22Rv1 (cell line): ENCODE results near the gene KLHL42.

ENCODE experiments used
- CTCF ChIP-seq: fragments of 450-650 bp; IDR thresholded peaks from 2 replicates; pipeline ENCODE4 v1.5.1; 2017; ENCODE audit warnings: mild to moderate bottlenecking
- ZFX ChIP-seq: fragments of 450-650 bp; IDR thresholded peaks from 2 replicates; pipeline ENCODE4 v1.6.1; 2017; ENCODE audit warnings: antibody characterized with exemption, borderline replicate concordance

DNA sequence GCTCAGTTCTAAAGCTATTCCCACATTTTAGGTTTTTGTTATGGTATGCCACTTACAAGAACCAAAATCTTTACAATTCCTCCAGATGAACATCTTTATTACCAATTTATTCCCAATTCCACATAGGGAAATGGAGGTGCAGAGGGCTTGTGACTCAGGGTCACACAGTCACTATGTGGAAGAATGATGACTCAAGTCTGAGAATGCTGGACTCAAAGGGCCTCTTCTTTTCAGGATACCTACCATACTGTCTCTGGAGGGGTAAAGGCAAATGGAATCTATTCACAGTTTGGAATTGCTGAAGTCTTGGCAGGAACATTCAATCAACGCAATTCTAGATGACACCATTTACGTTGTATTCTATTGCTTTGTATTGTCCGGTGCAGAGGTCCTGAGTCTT lies 48.2 kb downstream of the KLHL42 start:
- TF ChIP-seq CTCF = no peak
- TF ChIP-seq ZFX = no peak
